GM21515 (cell line): ENCODE measurements around the gene MAPT.
"Not testable (repeated sequence)": the region's sequence is repeated elsewhere in the genome, so short reads cannot be mapped to it uniquely, and the experiment has no call there.

Experiments used
- ATAC-seq: cut with Tn5 transposase; IDR thresholded peaks from one replicate; pipeline ENCODE4 v1.9.1; 2021; ENCODE audit not compliant: unreplicated experiment

The MAPT gene

DNA sequence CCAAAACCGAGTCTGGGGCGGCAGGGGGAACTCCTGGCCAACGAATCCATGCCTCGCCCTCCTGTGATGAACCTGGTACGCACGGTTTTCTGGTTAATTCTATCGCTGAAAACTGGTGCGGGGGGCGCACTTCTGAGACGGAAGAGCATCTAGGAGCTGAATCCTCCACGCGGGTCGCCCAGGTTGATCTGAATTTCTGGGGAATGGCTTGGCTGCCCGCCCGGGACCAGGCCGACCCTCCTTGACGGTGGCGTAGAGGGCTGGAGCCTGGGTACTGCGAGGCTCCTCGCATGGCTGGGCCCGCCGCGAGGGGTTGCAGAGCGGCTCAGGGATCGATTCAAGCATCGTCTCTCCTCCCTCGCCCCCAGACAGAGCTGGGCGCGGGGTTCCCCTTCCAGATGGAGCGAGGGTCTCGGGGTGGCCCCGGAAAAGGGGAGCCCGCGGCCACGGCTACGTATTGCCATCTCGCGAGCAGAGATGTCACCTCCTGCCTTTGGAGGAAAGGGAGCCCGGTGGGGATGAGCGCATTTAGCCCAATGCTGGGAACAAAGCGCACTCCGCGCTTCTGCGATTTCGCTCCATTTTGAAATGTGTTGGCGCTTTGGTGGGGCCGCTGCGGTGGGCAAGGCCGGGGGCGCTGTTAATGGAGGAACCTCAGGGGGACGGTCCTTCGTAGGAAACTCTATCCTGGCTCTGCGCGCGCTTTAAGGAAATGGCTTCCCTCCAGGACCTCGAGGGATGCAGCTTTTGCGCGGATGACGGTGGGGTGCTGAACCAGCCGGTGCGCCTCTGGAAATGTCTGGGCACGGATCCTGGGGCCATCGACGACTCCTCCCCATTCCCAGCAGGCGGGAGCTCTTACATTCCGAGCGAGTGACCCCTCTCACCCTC, 2.7 kb downstream of the MAPT start:
- ATAC-seq: no peak

DNA sequence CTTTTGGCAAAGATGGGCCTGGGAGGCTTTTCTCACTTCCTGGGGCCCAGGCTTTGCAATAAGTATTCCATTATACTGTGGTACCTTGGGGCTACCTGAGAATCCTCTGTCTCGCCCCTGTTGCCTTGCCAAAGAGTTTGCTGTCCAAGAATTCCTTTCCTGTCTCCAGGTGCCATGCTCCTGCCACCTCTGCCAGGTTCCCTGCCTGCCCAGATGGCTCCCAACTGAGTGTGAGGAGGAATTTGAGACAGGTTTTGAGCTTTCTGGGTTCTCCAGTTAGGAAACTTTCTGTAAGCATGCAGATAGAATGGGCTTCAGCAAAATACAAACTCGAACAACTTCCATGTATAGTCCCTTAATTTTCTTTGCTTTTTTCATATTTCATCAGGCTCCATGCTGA, 5.8 kb downstream of the MAPT start:
- no peak for ATAC-seq

DNA sequence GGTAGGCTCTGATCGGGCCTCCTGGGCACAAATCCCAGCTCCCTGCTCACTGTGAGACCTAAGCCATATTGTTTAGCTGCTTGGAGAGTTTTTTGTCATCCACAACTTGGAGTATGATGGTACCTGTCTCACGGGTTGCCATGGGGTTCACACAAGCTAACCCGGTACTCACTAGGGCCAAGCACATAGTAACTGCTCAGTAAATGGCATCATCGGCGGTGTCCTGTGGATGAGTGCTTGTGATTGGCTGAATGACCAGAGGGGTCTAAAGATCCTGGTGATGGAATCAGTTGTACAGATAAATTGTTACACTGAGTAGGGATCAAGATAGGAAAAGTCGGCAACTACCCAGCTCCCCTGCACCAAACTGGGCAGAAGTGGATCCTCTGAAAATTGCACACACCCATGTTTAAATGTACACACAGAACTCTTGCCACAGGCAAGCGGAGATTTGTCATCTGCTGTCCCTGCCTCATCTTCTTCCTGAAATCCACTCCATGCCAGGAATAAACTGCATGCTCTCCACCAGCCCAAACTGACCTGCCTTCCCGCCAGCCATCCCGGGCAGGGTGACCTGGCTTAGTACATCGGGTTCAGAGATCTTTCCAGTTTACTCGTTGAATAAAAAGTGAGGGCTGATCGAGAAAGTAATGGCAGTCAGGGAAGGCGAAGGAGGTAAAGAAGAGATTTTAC, 6.5 kb downstream of the MAPT start:
- no peak for ATAC-seq

DNA sequence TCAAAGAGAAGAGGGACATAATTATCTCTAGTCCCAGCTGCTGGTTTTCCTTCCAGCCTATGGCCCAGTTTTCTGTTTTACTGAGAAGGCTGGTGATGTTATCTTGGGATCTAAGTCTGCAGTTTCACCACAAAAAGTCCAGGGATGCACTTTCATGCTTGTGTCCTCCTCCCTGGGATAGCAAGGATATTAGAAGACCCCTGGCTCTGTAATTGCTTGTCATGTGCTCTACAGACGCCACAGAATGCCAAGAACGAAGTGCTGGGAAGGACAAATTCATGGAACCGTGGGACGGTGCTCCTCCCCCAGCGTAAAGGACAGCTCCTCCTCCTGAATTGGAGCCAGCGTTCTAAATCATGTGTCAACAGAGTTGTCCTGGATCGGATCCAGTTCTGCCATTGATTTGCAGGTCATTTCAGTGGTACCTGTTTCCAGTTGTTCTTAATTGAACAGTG, 8.6 kb downstream of the MAPT start:
- no peak for ATAC-seq

DNA sequence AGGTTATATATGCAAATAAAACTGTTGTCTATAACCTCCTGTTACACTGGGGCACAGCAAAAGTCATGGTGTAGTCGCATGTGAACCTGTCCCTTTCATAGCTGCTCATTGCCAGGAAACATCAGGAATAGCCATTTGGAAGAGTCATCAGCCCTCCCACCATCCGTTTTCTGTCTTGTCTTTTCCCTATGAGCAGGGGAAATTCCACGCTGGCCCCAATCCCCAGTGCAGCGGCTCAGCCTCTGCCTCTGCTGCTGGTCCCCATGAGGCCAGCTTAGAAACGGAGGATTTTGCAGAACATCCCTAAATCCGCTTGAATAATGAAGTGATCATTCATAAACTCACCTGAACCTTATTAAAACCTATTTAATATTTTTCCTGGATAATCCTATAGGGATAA, 10.5 kb downstream of the MAPT start:
- ATAC-seq: no peak

DNA sequence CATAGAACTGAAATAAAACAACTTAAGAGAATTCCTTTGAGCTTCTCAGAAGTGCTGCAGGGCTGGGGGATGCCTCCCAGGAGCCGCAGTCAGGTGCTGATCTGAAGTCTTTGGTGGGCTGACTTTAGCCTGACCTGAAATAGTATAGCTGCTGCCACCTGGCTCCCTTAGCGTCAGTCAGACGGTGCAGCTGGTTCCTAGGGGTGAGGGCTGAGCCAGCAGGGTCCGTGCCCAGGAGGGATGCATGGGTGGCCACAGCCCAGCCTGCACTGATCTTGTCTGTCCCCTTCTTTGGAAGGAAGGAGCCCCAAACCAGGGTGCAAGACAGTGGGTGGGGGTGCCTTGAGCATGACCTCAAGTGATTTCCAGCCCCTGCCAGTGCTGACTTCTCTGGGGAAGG, 11.5 kb downstream of the MAPT start:
- no peak for ATAC-seq

DNA sequence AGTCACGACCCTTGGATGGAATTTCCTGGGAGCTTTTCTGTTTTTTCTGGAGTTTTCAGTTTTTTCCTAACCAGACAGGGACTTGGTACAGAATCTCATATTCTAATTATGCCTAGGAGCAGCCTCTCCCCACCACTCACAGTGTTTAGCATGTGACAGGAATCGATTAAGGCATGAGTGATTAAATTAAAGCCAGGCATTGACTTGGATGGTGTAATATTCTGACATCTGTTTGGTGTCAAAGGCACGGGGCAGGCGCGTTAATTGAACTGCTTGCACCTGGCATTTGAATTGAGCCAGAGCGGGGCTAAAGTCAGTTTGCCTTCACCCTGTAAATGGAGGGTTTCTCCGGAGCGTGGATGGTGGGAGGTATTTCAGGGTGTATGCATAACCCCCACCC, 11.9 kb downstream of the MAPT start:
- ATAC-seq: no peak

DNA sequence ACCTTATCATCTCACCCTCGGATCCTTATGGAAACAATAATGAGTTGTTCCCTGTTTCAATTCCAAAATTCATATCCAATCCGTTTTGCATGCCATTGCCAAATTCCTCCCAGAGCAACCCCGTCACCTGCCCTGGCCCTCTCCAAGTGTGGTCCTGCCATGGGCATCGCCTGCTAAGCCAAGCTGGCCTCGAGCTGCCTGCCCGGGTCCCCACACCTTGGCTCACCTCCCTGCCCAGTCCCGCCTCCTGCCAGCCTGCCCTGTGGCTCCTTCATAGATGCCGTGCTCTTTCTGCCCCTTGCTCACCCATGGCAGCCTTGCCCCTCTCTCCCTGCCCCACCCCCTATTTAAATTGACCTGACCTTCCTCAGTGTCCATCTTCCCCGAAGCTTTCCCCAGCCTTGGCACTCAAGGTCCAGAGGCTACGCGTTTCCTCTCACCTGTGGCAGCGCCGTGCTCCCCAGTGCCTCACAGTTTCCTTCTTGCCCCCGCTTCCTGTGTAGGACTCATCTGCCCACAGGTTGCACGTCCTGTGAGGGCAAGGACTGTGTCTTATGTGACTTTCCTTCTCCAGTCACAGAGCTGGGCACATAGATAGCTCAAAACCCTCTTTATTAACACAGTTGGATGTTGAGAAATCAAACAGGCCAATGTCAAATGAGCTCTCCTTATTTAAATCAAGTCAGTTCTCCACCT, 12.7 kb downstream of the MAPT start:
- ATAC-seq: no peak

DNA sequence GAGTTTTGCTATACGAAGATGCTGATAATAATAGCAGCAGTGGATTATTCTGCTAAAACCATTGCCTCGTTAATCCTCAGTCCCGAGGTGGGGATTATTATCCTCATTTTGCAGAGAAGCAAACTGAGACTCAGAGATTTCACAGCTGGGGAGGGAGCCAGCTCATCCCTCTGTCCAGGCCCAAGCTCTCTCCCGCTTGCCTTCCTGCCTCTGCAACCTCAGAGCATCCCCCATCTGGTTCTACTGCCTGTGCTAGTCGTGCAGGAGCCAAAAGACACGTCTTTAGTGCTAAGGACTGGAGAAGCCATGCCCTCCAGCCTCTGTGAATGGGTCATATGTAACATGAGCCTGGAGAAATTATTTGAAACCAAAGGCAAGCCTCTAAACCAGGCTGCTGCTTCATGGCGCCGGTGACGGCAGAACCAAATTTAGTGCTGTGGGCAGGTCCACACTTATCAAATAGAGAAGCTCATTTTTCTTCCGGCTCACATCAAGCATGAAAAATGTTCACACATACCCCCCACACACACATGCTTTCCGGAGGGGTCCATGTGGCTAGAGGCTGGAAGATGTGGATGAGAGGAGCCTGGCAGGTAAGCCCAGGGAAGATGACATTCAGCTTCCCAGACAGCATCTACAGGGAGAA, 13.5 kb downstream of the MAPT start:
- no peak for ATAC-seq

DNA sequence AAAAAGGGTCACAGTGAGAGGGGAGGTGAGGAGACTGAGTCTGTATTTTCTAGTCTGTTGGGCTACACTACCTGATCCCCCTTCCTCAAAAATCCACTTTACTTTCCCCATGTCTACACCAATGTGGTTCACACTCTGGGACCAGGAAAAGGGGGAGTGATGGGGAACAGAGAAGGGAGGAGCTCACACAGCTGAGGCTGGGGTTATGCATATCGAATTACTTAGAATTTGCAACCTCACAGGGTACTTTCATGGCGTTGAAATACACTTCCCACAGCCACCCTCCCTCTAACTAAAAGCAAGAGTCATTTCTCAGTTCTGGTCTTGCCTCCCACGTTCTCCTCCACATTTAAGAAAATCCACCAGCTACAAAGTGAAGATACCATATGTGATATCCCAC, 14.1 kb downstream of the MAPT start:
- no peak for ATAC-seq

DNA sequence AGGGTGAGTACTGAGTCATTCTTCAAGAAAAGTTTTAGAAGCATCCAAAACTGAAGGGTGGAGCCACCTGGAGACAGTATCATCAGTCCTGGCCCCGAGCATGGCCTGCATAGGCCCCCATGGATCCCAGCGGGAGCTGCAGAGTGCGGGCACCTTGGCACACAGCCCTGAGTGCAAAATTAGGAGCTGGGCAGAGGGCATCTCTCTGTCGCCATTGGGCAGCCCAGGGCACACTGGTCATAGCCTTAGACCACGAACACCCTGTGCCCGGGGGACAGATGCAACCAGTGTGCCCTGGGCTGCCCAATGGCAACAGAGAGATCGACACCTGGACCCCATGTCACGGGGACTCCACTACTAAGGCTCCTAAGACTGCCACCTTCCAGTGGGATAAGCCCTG, 14.6 kb downstream of the MAPT start:
- no peak for ATAC-seq

DNA sequence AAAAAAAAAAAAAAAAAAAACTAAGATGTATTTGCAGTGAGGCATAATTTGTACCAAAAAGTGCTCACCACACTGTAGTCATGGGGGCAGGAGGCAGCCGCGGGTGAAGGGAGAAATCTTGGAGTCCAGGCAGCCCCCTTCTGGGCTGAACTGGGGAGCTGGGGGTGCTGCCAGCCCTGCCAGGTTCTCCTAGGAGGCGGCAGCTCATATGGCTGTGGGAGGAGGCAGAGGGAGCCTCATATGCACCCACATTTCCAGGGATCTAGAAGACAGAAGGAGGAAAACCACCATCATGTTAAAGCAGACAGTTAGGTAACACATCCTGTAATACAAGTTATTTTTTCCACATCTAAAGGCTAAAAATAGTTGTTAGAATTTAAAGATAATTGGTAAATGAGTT, 16.3 kb downstream of the MAPT start:
- no peak for ATAC-seq

DNA sequence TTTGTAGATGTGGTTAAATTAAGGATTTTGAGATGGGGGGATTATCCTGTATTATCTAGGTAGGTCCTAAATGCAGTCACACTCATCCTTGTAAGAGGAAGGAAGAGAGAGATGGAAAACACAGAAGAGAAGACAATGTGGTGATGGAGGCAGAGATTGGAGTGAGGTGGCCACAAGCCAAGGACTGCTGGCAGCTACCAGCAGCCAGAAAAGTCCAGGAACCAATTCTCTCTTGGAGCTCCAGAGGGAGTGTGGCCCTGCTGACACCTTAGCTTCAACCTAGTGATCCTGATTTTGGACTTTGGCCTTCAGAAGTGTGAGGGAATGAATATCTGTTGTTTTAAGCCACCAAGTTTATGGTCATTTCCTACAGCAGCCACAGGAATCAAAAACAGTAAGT, 18.0 kb downstream of the MAPT start:
- no peak for ATAC-seq

DNA sequence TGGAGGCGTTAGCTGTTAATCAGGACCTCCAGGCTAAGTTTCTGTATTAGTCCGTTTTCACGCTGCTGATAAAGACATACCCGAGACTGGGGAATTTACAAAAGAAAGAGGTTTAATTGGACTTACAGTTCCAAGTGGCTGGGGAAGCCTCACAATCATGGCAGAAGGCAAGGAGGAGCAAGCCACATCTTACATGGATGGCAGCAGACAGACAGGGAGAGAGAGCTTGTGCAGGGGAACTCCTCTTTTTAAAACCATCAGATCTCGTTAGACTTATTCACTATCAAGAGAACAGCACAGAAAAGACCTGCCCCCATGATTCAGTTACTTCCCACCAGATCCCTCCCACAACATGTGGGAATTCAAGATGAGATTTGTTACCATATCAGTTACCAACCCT, 18.7 kb downstream of the MAPT start:
- ATAC-seq: not testable (repeated sequence)

DNA sequence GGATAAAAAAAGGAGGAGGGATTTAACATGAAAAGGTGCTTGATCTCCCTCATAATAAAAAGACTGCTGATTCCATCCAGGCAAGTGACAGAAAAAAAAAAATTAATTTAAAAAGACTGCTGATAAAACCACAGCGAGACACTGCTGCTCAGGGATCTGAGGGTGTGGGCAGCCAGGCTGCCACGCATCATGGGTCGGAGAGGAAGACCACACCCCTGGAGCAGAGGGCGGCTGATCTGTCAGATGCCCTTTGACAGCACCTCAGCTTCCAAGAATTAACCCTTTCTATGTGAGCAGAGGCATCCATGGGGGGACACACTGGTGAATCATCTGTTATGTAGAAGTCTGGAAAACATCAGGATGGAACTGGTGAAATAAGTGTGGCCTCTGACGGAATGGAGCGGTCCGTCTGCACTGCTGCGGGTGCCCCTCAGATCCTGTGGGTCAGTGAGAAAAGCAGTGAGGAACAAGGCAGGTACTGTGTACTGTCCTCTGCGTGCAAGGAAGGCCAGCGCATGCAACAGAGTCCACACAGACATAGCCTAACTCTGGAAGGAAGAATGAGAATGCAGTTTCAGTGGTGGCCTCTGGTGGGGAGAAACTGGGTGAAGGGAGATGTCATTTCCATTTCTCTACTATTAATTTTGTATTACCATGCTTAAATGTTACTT, 19.8 kb downstream of the MAPT start:
- no peak for ATAC-seq

DNA sequence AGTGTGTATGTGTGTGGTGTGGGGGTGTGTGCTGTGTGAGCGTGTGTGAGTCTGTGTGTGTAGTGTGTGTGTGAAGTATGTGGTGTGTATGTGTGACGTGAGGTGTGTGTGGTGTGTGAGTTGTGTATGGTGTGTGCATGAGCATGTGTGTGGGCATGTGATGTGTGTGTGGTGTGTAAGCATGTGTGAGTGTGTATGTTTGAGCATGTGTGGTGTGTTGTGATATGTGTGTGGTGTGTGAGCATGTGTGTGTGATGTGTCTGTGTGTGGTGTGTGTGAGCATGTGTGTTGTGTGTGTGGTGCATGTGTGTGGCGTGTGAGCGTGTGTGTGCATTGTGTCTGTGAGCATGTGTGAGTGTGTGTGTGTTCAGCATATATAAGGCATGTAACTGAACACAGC, 20.9 kb downstream of the MAPT start:
- ATAC-seq: no peak

DNA sequence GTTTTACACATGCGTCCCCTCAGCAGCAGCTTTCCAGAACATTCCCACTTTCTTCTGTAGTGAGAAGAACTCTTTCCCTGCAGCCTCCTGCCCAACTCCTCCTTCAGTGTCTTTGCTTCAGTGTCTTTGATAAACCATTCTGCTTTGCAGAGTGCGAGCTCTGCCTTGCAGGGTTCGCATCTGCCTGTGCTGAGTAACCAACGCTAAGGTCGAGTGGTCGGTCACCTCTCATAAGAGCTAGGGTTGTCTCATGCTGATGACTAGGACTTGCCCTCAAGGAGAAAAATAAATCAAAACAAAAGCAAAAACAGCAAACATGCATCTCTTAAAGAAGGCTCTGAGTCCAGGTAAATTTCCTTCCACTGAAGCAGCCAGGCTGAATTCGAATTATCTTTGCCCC, 22.7 kb downstream of the MAPT start:
- ATAC-seq: no peak

DNA sequence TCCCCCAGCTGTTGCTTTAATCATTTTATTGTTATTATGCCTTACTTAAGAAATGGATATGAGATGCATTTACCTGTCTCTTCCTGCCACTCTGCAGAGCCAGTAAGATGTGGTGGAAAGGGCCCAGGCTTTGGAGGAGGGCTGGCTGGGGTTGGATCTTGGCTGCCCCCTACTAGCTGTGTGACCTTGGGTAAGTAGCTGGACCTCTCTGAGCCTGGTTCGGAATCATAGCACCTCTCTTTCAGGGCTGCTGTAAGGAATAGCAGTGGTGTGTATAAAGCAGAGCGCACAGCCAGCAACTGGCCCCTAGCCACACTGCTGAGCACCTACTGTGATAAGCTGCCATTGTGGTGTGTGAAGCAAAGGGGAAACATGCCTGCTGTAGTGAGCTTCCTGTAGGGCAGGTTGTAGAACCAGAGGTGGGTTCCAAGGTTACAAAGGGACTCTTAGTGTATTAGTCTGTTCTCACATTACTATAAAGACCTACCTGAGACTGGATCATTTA, 23.9 kb downstream of the MAPT start:
- no peak for ATAC-seq

DNA sequence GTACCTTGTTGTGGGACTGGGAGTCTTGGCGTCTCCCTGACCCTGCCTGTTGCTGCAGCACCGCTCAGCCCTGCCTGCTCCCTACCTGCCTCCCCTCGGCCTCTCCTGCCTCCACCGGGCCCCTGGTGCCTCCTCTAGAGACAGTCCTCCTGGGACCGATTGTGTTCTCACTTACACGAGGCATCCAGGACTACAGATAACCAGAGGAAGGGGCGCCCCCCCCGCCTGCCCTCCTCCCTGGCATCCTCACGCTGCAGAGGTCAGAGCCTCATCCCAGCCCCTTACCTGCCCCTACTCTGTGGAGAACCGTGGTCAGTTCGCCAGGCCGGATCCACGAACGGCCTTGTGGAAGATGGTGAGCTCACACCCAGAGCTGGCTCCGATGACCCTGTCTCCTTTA, 24.8 kb downstream of the MAPT start:
- ATAC-seq: no peak

DNA sequence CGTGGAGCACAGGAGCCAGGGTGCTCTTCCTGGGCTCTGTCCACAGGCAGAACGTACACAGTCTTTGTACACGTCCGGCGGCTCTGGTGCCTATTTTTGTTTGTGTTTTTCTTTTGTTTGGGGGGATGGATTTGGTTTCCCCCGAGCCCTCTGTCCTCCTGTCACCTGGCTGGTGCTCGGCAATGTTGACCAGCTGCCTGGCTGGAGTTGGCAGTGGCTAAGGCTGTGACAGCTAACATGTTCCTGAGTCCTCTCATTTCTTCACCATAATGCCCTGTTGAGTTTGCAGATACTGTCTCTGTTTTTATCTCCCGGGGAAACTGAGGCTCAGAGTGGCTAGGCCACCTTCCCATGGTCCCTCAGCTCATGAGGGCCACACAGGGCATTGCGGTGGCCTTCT, 25.7 kb downstream of the MAPT start:
- ATAC-seq: no peak
